H1 (cell line): ENCODE results near the gene SLIT3. TPM values are rescaled to one million over a fixed set of nuclear protein-coding genes. Genes with fewer than 3 reads are reported as not detected.

Source experiments
- CTCF ChIA-PET: fragments of 300-600 bp; sonication (Branson Sonifier 250); formaldehyde crosslinking; loops from one replicate; lab custom pipeline; 2021; ENCODE audit not compliant: partially characterized antibody; lab: Charles Lee
- POLR2A ChIA-PET: fragments of 300-600 bp; sonication (Branson Sonifier 250); formaldehyde crosslinking; loops from one replicate; lab custom pipeline; 2021; ENCODE audit warnings: inconsistent platforms; ENCODE audit not compliant: partially characterized antibody; lab: Charles Lee
- DNase-seq, 2 experiments: peaks; one replicate each; pipeline versions ENCODE4 v3.0.0 to v3.0.0-alpha.2; 2010 to 2022; ENCODE audit warnings: low spot score in 2 of 2, low read depth in 1 of 2, mixed read lengths in 1 of 2
- FAIRE-seq: peaks from 2 replicates; lab custom pipeline; 2011; peaks lifted over from hg19 to GRCh38; lab: Jason Lieb, UNC
- H2AFZ ChIP-seq: 2 replicates; pipeline ENCODE4 v1.8.1; 2012; ENCODE audit warnings: low read length, inconsistent platforms
- H2AK5ac ChIP-seq: 2 replicates; pipeline ENCODE4 v1.6.1; 2013; ENCODE audit warnings: low read depth, low read length
- H2BK120ac ChIP-seq: replicated peaks from 2 replicates; pipeline ENCODE3; 2013; ENCODE audit warnings: low read depth, low read length, inconsistent platforms
- H2BK12ac ChIP-seq: 2 replicates; pipeline ENCODE4 v1.6.1; 2013; ENCODE audit warnings: low read depth, low read length
- H2BK15ac ChIP-seq: 2 replicates; pipeline ENCODE4 v1.6.1; 2013; ENCODE audit warnings: low read length
- H2BK20ac ChIP-seq: 2 replicates; pipeline ENCODE4 v1.6.1; 2013; ENCODE audit warnings: low read length
- H2BK5ac ChIP-seq: 2 replicates; pipeline ENCODE4 v1.6.1; 2013; ENCODE audit warnings: low read depth, low read length
- H3K14ac ChIP-seq: 2 replicates; pipeline ENCODE4 v1.6.1; 2013; ENCODE audit warnings: inconsistent platforms; ENCODE audit not compliant: insufficient read length
- H3K18ac ChIP-seq: 2 replicates; pipeline ENCODE4 v1.6.1; 2013; ENCODE audit warnings: low read length; ENCODE audit errors: extremely low read depth
- H3K23ac ChIP-seq: 2 replicates; pipeline ENCODE4 v1.6.1; 2013; ENCODE audit warnings: inconsistent platforms; ENCODE audit not compliant: insufficient read length
- H3K23me2 ChIP-seq: 2 replicates; pipeline ENCODE4 v1.6.1; 2013; ENCODE audit warnings: low read depth, low read length
- H3K27ac ChIP-seq: 2 replicates; pipeline ENCODE4 v1.6.1; 2011; ENCODE audit warnings: low read depth, low read length, inconsistent platforms
- H3K27me3 ChIP-seq, 4 experiments: replicated peaks in 1 of 4; 1 replicate in 1 of 4; 2 replicates in 3 of 4; pipeline versions ENCODE4 v1.6.1 to v1.8.1; 2011 to 2013; ENCODE audit warnings: low read length in 3 of 4, mild to moderate bottlenecking in 3 of 4, inconsistent platforms in 2 of 4, mixed read lengths in 2 of 4, moderate library complexity in 1 of 4; ENCODE audit not compliant: control insufficient read depth in 3 of 4, insufficient read depth in 3 of 4; ENCODE audit errors: extremely low read depth in 1 of 4
- H3K36me3 ChIP-seq, 4 experiments: 2 replicates each; pipeline versions ENCODE4 v1.6.1 to v1.8.1; 2011 to 2013; ENCODE audit warnings: mild to moderate bottlenecking in 4 of 4, low read length in 3 of 4, moderate library complexity in 2 of 4, control low read depth in 1 of 4, inconsistent platforms in 1 of 4; ENCODE audit not compliant: insufficient read depth in 4 of 4, control insufficient read depth in 2 of 4
- H3K4ac ChIP-seq: replicated peaks from 2 replicates; pipeline ENCODE3; 2013; ENCODE audit warnings: low read length, low read depth, mixed read lengths, inconsistent platforms; ENCODE audit not compliant: insufficient read length
- H3K4me1 ChIP-seq, 4 experiments: replicated peaks in 1 of 4; 1 replicate in 1 of 4; 2 replicates in 3 of 4; pipeline versions ENCODE4 v1.6.1 to v1.8.1; 2011 to 2013; ENCODE audit warnings: low read length in 3 of 4, inconsistent platforms in 2 of 4, mixed read lengths in 1 of 4; ENCODE audit not compliant: insufficient read depth in 4 of 4, control insufficient read depth in 3 of 4
- H3K4me2 ChIP-seq, 2 experiments: 2 replicates each; pipeline versions ENCODE4 v1.6.1 to v1.8.1; 2011 to 2013; ENCODE audit warnings: low read depth in 2 of 2, low read length in 2 of 2, control low read depth in 1 of 2, inconsistent platforms in 1 of 2, mild to moderate bottlenecking in 1 of 2; ENCODE audit not compliant: insufficient read depth in 1 of 2
- H3K4me3 ChIP-seq, 4 experiments: fragments of 200-600, 300-600 bp in 1 of 4; sonication (generic), shearing (Covaris generic), sonication (Bioruptor Twin) in 1 of 4; 2 replicates each; pipeline versions ENCODE4 v1.5.1 to v1.8.1; 2011 to 2016; ENCODE audit warnings: low read length in 4 of 4, low read depth in 3 of 4, control low read depth in 2 of 4, inconsistent platforms in 2 of 4, mild to moderate bottlenecking in 2 of 4, mixed read lengths in 1 of 4, moderate library complexity in 1 of 4; ENCODE audit not compliant: insufficient read depth in 2 of 4; ENCODE audit errors: extremely low read depth in 1 of 4
- H3K56ac ChIP-seq: replicated peaks from 2 replicates; pipeline ENCODE3; 2013; ENCODE audit warnings: low read depth, mild to moderate bottlenecking, mixed read lengths, low read length, inconsistent platforms; ENCODE audit not compliant: insufficient read length
- H3K79me1 ChIP-seq: 2 replicates; pipeline ENCODE4 v1.6.1; 2013; ENCODE audit warnings: low read depth, low read length, control low read depth
- H3K79me2 ChIP-seq, 2 experiments: 2 replicates each; pipeline versions ENCODE4 v1.6.1 to v1.8.1; 2012 to 2013; ENCODE audit warnings: low read length in 2 of 2, mild to moderate bottlenecking in 2 of 2, inconsistent platforms in 1 of 2; ENCODE audit not compliant: insufficient read depth in 2 of 2, control insufficient read depth in 1 of 2
- H3K9ac ChIP-seq, 4 experiments: replicated peaks in 1 of 4; 1 replicate in 1 of 4; 2 replicates in 3 of 4; pipeline versions ENCODE4 v1.6.1 to v1.8.1; 2011 to 2013; ENCODE audit warnings: low read depth in 3 of 4, low read length in 3 of 4, control low read depth in 2 of 4, mild to moderate bottlenecking in 2 of 4, moderate library complexity in 2 of 4, inconsistent platforms in 1 of 4; ENCODE audit errors: extremely low read depth in 1 of 4
- H3K9me3 ChIP-seq, 2 experiments: 2 replicates each; pipeline versions ENCODE4 v1.6.1 to v1.8.1; 2012 to 2013; ENCODE audit warnings: mild to moderate bottlenecking in 2 of 2, moderate library complexity in 2 of 2, control low read depth in 1 of 2, inconsistent platforms in 1 of 2, low read depth in 1 of 2, low read length in 1 of 2, mixed read lengths in 1 of 2; ENCODE audit not compliant: insufficient read depth in 2 of 2
- H4K20me1 ChIP-seq, 2 experiments: replicated peaks in 1 of 2; 2 replicates each; pipeline versions ENCODE3 to v1.8.1; 2011 to 2013; ENCODE audit warnings: inconsistent platforms in 2 of 2, low read length in 2 of 2, mild to moderate bottlenecking in 1 of 2; ENCODE audit not compliant: insufficient read depth in 2 of 2, control insufficient read depth in 1 of 2
- H4K5ac ChIP-seq: 2 replicates; pipeline ENCODE4 v1.6.1; 2013; ENCODE audit warnings: low read length, low read depth, mixed read lengths, inconsistent platforms; ENCODE audit not compliant: insufficient read length
- H4K8ac ChIP-seq: 2 replicates; pipeline ENCODE4 v1.8.0; 2013; ENCODE audit warnings: mild to moderate bottlenecking, moderate library complexity, low read length, inconsistent platforms; ENCODE audit not compliant: insufficient read depth; ENCODE audit errors: extremely low read depth
- H4K91ac ChIP-seq: replicated peaks from 2 replicates; pipeline ENCODE3; 2013; ENCODE audit warnings: low read length, mixed read lengths, inconsistent platforms; ENCODE audit not compliant: insufficient read length
- CBX8 ChIP-seq: fragments of 300-800, 300-1000 bp; sonication (generic); IDR thresholded peaks from 2 replicates; pipeline ENCODE4 v1.7.1; 2016; ENCODE audit warnings: low read depth, low read length, borderline replicate concordance
- CTBP2 ChIP-seq: IDR thresholded peaks from 2 replicates; pipeline ENCODE4 v1.7.0; 2011; ENCODE audit warnings: borderline replicate concordance, mild to moderate bottlenecking, moderate library complexity, mixed read lengths, low read length; ENCODE audit not compliant: insufficient read depth, insufficient read length
- EGR1 ChIP-seq: IDR thresholded peaks from 2 replicates; pipeline ENCODE4 v1.6.1; 2011; ENCODE audit warnings: low read depth, low read length, borderline replicate concordance
- EP300 ChIP-seq, 2 experiments: IDR thresholded peaks; 1 replicate in 1 of 2; 2 replicates in 1 of 2; pipeline ENCODE4 v1.6.1; 2011 to 2012; ENCODE audit warnings: low read depth in 2 of 2, low read length in 2 of 2, mild to moderate bottlenecking in 2 of 2, borderline replicate concordance in 1 of 2, inconsistent platforms in 1 of 2, moderate library complexity in 1 of 2
- HDAC6 ChIP-seq: IDR thresholded peaks from one replicate; pipeline ENCODE4 v1.7.1; 2012; ENCODE audit warnings: low read depth, mild to moderate bottlenecking, inconsistent platforms, low read length, moderate library complexity
- JUN ChIP-seq: IDR thresholded peaks from 2 replicates; pipeline ENCODE4 v1.6.1; 2011; ENCODE audit warnings: low read depth, mild to moderate bottlenecking, improper control_type of control experiment, low read length
- KDM1A ChIP-seq: fragments of 200-600, 300-600 bp; sonication (generic); IDR thresholded peaks from 2 replicates; pipeline ENCODE4 v1.7.1; 2016; ENCODE audit warnings: mild to moderate bottlenecking, low read length, borderline replicate concordance
- KDM4A ChIP-seq: IDR thresholded peaks from one replicate; pipeline ENCODE4 v1.7.1; 2012; ENCODE audit warnings: low read depth, mild to moderate bottlenecking, moderate library complexity, low read length, inconsistent platforms; ENCODE audit not compliant: severe bottlenecking
- RAD21 ChIP-seq, 2 experiments: IDR thresholded peaks in 1 of 2; conservative IDR thresholded peaks in 1 of 2; 2 replicates each; pipeline ENCODE4 v1.6.1; 2011; ENCODE audit warnings: low read depth in 2 of 2, low read length in 2 of 2, improper control_type of control experiment in 1 of 2, inconsistent platforms in 1 of 2, mild to moderate bottlenecking in 1 of 2, moderate library complexity in 1 of 2
- RXRA ChIP-seq: IDR thresholded peaks from 2 replicates; pipeline ENCODE4 v1.6.1; 2011; ENCODE audit warnings: low read depth, mild to moderate bottlenecking, low read length, moderate library complexity; ENCODE audit not compliant: insufficient read depth
- SIRT6 ChIP-seq: IDR thresholded peaks from one replicate; pipeline ENCODE4 v1.7.1; 2012; ENCODE audit warnings: low read length, inconsistent platforms
- SP2 ChIP-seq: IDR thresholded peaks from 2 replicates; pipeline ENCODE4 v1.6.1; 2012; ENCODE audit warnings: mild to moderate bottlenecking, low read length, inconsistent platforms
- SRF ChIP-seq: IDR thresholded peaks from 2 replicates; pipeline ENCODE4 v1.6.1; 2011; ENCODE audit warnings: mild to moderate bottlenecking, low read depth, low read length, moderate library complexity
- YY1 ChIP-seq: IDR thresholded peaks from 2 replicates; pipeline ENCODE4 v1.6.1; 2011; ENCODE audit warnings: low read depth, mild to moderate bottlenecking, low read length
- WGBS, 2 experiments: shearing (Covaris generic) in 1 of 2; methylation state at CpG; one replicate each; pipeline versions ENCODE4 v1.1.6 to v1.1.7; 2013 to 2015; ENCODE audit warnings: low lambda C conversion rate in 2 of 2, mixed read lengths in 2 of 2, inconsistent platforms in 1 of 2, low coverage in 1 of 2, missing lambda C conversion rate in 1 of 2; ENCODE audit not compliant: insufficient replicate concordance in 2 of 2, insufficient coverage in 1 of 2, insufficient read length in 1 of 2; ENCODE audit errors: extremely low coverage in 1 of 2, missing lambda C conversion rate in 1 of 2; 5-methylcytosine and 5-hydroxymethylcytosine counted together
- polyA plus RNA-seq, 7 experiments: library from polyadenylated mRNA; depleted of rRNA in 3 of 7; stranded (reverse) in 5 of 7; unstranded in 2 of 7; fragments of >200 nt in 5 of 7; fragments of 200-250 nt in 2 of 7; gene quantifications; 1 replicate in 5 of 7; 2 replicates in 1 of 7; 4 replicates in 1 of 7; pipeline versions ENCODE4 v1.2.1 to v1.2.3, GENCODE V29; 2011 to 2013; ENCODE audit warnings: missing spikeins in 2 of 7, mixed read lengths in 2 of 7
- total RNA-seq: library from RNA; stranded (reverse); fragmentation: NEBNext Ultra II Directional; extraction: Animal tissue kit (Norgen Biotek cat#: 25700); gene quantifications from 2 replicates; pipeline ENCODE4 v1.2.1, GENCODE V29; 2021

SLIT3 gene
- total and polyA plus RNA-seq, 2 of the 8 experiments (the other 6 are each of a cell fraction or from before 2014, with no cell fraction given): 1.1 to 1.2 TPM

DNA sequence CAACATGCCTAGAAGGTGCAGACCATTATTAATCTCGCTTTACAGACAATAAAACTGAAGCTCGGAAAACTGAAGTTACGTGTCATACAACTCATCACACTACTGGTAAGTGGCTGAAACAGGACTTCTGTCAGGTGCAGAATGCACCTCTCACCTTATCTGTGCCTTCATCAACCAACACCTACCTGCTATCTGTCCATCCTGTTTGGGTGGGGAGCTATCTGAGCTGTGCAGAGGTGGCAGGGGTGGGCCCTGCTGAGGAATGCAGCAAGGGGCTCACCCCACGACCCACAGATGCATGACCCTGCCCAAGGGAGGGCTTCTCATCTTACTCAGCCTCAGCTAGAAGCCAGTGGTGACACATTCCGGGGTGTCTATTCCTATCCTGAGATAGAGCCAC, 81.6 kb downstream of the SLIT3 start:
- Histone ChIP-seq H2AK5ac (no peak overlapping the region), H3K23ac (no peak overlapping the region), H3K27ac (no peak overlapping the region), H3K9me3 (no peaks in the 10 kb centered on the region), H3K27me3 (peaks cover 20 to 58% (median 40%) of the 10 kb centered on the region in 4 experiments), H4K91ac (no peak overlapping the region), H3K4me2 (no peak overlapping the region), H3K56ac (no peak overlapping the region), H2BK12ac (no peak overlapping the region), H4K20me1 (peaks cover 1 to 3% of the 10 kb centered on the region in 2 experiments), H4K5ac (no peak overlapping the region), H2AFZ (no peak overlapping the region), H3K36me3 (no peaks in the 10 kb centered on the region), H3K23me2 (no peaks in the 10 kb centered on the region), H3K4me3 (no peak overlapping the region), H3K18ac (no peak overlapping the region), H3K4ac (no peak overlapping the region), H2BK120ac (no peak overlapping the region), H3K9ac (no peak overlapping the region), H2BK15ac (no peak overlapping the region), H4K8ac (no peak overlapping the region), H2BK5ac (no peak overlapping the region), H2BK20ac (no peak overlapping the region), H3K79me2 (no peaks in the 10 kb centered on the region), H3K14ac (no peak overlapping the region), H3K79me1 (no peaks in the 10 kb centered on the region), H3K4me1 (0 out of 7 replicates have a peak, but pooled peaks cover 0 to 2% (median 0%) of the 10 kb centered on the region in 4 experiments)
- DNase-seq: no peak
- 91% methylated on average over 5 of the region's 5 CpGs; no CpG with 5 or more reads in 1 of the 2 experiments for WGBS, 2 experiments
- POLR2A ChIA-PET: interaction anchor here (0.6 kb wide), 1 partner anchor 107 kb away, joined by 3 read pairs; no protein-coding TSS in a partner anchor
- CTCF ChIA-PET: interaction anchor here (0.7 to 0.8 kb wide), 3 partner anchors 54 to 361 kb away, joined by 3 read pairs; no protein-coding TSS in a partner anchor
- FAIRE-seq: no peak
- TF ChIP-seq KDM4A: no peak
- TF ChIP-seq JUN: no peak
- no peak for TF ChIP-seq EGR1
- no peak for TF ChIP-seq HDAC6
- no peak for TF ChIP-seq CBX8
- no peak for TF ChIP-seq YY1
- TF ChIP-seq RAD21 (IDR thresholded peaks at IDR 0.05 in 1 of 2, conservative IDR thresholded peaks at IDR 0.05 in 1 of 2; ENCODE audit: low read depth in 2 of 2, low read length in 2 of 2): no peak
- no peak for TF ChIP-seq EP300 (IDR thresholded peaks at IDR 0.05; ENCODE audit: borderline replicate concordance in 1 of 2, low read depth in 2 of 2, low read length in 2 of 2)
- TF ChIP-seq CTBP2: no peak
- no peak for TF ChIP-seq SRF
- TF ChIP-seq SP2: no peak
- no peak for TF ChIP-seq KDM1A
- TF ChIP-seq SIRT6: no peak
- no peak for TF ChIP-seq RXRA
